22Rv1 (cell line): ENCODE measurements around the gene KLF6.

Source experiments
- ZFX ChIP-seq: fragments of 450-650 bp; IDR thresholded peaks from 2 replicates; pipeline ENCODE4 v1.6.1; 2017; ENCODE audit warnings: antibody characterized with exemption, borderline replicate concordance
- TF ChIP-seq, protein P1 (sequence below): fragments of 450-650 bp; IDR thresholded peaks from 2 replicates; pipeline ENCODE4 v1.5.1; 2017; ENCODE audit warnings: mild to moderate bottlenecking

DNA sequence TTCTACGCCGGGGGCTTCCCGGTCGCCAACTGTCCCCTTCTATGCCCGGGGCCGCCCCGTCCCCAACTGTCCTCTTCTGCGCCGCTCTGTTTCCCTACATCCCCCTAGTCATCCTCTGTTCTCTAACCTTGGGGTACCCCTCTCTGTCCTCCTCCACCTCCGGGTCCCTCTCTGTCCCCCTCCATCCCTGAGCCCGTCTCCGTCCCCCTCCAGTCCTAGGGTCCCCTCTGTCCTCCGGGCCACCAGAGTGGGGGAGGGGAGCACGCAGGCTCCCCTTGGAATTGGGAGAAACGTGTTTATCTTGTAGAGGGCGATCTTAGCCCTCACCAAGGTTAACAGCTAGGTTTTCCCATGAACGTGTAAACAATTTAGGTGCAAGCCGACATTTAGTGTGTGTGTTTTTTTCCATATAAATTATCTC, 852 bp upstream of the KLF6 start:
- TF ChIP-seq, protein P1, sequence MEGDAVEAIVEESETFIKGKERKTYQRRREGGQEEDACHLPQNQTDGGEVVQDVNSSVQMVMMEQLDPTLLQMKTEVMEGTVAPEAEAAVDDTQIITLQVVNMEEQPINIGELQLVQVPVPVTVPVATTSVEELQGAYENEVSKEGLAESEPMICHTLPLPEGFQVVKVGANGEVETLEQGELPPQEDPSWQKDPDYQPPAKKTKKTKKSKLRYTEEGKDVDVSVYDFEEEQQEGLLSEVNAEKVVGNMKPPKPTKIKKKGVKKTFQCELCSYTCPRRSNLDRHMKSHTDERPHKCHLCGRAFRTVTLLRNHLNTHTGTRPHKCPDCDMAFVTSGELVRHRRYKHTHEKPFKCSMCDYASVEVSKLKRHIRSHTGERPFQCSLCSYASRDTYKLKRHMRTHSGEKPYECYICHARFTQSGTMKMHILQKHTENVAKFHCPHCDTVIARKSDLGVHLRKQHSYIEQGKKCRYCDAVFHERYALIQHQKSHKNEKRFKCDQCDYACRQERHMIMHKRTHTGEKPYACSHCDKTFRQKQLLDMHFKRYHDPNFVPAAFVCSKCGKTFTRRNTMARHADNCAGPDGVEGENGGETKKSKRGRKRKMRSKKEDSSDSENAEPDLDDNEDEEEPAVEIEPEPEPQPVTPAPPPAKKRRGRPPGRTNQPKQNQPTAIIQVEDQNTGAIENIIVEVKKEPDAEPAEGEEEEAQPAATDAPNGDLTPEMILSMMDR, result no peak
- no peak for TF ChIP-seq ZFX
